M059J (cell line): ENCODE measurements around the gene PPP1R12B. TPM values are rescaled to one million over a fixed set of nuclear protein-coding genes. Genes with fewer than 3 reads are reported as not detected.
"Not testable (repeated sequence)": the region's sequence is repeated elsewhere in the genome, so short reads cannot be mapped to it uniquely, and the experiment has no call there.

Experiments
- DNase-seq: peaks from one replicate; pipeline ENCODE4 v3.0.0-alpha.2; 2012; ENCODE audit warnings: low read depth
- total RNA-seq: library from RNA; depleted of rRNA; stranded (reverse); fragments of >200 nt; shearing (Covaris generic); gene quantifications from 2 replicates; pipeline ENCODE4 v1.2.3, GENCODE V29; 2014

The PPP1R12B gene
- total RNA-seq, 1 experiment from 2014 or later, result 9.3 TPM

DNA sequence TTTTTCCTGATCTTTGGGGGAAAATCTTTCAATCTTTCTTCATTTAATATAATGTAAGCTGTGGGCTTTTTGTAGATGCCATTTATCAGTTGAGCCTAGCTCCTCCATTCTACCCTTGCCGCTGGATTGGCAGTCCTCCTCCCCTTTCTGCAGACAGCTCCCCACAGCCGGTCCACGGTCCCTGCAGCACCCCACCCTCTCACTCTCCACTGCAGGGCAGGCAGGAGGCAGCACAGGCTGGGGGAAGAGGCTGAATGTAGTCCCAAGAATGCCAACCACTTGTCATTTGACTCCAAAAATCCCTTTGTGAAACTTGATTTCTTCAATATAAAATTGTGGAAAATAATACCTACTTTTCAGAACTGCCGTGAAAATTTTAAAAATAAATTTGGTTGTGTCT, 265.1 kb downstream of the PPP1R12B start:
- DNase-seq, result no peak

DNA sequence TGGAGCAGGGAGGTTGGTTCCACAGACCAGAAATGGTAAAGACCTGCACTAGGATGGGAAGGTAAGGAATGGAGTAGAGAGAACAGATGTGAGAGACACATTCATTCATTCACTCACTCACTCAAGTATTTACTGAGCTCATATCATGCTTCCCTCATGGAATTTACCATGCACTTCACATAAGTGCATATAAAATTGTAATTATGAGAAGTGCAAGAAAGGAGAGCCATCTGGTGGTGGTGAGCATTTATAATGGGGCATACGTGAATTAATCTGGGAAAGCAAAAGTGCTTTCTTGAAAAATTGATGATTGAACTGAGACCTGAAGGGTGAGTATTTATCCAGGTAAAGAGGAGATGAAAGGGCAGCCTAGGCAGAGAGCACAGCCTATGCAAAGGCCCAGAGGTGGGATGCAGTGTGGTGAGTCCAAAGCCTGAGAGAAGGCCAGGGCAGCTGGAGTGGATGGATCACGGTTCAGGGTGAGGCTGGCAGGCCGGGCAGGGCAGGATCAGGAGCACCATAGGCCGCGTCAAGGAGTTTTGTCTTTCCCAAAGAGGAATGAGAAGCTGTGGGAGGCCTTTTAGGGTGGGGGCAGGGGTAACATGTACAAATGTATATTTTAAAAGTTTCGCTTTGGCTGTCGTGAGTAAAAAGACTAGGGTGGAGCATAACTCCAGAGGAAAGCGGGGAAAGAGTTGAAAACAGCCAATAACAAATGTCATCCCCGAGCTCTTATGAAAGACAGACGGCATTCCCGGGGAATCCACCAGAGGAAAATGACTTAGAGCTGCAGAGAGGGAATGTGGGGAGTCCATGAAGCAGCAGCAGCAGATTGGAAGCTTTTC, 266.1 kb downstream of the PPP1R12B start:
- not testable (repeated sequence) for DNase-seq

DNA sequence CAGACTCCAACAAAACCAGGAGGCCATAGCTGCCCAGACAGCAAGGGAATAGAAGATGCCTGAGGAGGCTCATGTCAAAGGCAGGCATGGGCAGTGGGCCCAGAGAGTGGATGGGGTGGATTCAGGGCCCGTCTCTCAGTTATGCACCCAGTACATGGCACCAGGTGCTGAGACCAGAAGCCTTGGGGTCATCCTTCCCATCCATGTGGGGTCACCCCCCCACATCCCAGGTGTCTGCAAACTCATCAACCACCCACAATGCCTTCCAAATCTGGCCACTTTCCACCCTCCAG, 266.7 kb downstream of the PPP1R12B start:
- not testable (repeated sequence) for DNase-seq

DNA sequence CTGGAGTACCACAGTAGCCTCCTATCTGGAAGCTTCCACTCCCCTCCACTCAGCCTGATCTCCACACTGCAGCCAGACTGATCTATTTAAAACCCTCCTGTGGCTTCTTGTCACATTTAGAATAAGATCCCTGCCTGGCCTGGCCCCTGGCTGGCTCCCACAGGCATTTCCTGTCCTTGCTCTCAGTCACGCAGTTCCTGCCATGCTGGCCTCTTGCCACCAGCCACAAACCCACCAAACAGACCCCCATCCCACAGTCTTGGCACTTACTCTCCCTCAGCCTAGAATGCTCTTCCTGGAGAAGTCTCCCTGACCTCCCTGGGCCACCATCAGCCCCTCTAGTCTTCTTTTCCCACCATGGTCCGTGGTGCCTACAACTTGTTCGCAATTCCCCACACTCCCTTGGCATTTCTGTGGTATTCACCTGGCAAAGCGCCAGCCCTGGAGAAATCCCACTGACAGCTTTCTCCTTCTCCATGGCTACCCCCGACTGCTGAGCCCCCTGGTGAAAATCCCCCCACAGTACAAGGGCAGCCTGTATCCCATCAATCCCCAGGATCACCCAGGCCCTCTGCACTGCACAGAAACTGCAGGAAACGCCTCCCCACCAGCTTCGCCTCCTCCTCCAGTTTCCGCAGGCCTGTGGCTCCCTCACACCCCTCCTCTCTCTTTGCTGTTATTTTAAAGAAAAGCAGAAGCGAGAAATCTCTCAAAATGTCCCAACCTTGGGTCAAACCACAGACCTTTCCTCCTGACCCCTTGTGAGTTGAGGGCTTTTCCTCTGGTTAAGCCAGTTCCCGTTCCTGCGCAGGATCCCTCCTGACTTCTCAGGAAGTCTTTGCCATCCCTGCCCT, 267.2 kb downstream of the PPP1R12B start:
- peak; percentile 88 for DNase-seq

DNA sequence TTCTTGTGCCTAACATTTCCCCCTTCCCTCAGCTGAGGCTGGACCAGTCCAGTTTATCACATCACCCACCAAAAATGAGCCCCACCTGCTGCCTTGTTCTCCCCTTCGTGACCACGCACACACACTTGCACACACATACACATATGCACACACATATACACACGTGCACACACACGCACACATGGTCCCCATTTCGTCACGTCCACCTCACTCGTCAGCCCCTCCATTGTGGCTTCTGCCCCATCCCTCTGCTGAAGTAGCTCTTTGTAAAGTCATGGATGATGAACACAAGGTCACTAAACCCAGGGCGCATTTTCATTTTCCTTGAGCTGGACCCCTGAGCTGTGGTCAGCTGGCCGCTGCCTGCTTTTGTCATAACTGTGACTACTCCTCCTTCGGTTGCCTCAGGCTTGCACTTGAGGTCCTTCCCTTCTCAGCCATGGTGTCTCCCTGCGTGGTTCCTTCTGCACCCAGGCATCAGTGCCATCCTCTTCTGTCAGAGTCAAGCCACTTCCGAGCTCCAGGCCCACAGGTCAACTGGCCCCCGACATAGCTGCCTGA, 267.9 kb downstream of the PPP1R12B start:
- DNase-seq, result no peak

DNA sequence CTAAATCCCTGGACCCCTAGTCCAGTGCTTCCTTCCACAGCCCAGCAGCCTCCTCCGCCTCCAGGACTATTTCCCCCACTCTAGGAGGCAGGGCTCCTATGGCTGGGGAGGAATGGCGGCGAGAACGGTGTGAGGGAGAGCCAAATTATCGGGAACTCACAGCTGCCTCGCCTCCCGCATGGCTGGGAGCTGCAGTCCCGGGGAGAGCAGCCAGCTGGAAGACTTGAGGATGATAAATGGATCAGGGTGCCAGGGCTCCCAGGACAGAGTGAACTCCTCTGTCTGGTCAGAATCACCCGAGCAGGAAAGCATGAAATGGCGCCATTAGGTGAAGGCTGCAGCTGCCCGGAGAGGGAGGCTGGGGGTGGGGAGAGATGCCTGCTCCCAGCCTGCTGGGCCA, 270.5 kb downstream of the PPP1R12B start:
- peak; percentile 20 for DNase-seq

DNA sequence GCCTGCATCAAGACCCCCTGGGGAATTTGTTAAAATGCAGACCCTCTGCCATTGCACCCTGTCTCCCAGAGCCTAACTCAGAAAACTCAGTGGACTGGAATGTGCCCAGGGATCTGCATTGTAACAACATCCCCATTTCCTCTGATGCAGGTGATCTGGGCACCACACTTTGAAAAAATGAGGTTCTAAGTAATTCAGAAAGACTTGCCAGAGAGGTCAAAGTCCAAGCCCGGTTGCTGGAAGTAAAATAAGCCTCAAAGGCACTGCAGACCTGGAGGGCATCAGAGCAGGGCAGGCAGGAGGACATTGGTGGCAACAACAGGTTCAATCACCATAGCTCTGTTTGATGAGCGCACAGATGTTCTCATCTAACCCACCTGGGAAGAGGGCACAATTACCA, 271.0 kb downstream of the PPP1R12B start:
- DNase-seq, result no peak

DNA sequence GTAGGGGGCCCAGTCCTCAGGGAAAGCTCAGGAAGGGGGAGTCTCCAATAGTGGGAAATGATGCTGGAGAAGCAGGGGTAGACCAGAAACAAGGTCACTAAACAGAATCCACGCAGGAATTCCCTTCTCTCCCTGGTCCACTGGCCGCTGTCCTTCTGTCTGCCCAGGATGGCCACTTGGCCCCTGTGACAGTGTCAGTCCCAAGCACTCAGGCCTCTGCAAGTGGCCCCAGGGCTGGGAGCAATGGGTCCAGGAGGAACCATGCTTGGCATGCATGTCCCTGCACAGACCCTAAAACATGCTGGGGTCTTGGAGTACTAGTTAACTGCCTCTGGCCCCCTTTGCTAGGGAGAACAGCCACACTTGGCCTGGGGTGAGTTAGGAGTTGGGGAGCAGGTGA, 271.5 kb downstream of the PPP1R12B start:
- not testable (repeated sequence) for DNase-seq

DNA sequence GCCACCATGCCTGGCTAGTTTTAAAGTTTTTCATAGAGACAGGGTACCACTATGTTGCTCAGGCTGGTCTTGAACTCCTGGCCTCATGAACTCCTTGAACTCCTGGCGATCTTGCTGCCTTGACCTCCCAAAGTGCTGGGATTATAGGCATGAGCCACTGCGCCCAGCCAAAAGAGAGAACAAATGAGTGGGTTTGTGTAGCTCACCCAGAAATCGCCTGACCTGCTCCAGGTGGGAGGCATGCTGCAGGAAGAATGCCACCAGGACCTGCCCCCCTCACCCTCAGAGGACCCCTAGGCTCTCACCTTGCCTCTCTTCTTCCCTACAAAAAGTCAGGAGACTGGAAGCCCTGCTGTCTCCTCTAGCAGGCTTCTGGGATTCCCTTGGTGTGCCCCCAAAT, 272.9 kb downstream of the PPP1R12B start:
- no peak for DNase-seq

DNA sequence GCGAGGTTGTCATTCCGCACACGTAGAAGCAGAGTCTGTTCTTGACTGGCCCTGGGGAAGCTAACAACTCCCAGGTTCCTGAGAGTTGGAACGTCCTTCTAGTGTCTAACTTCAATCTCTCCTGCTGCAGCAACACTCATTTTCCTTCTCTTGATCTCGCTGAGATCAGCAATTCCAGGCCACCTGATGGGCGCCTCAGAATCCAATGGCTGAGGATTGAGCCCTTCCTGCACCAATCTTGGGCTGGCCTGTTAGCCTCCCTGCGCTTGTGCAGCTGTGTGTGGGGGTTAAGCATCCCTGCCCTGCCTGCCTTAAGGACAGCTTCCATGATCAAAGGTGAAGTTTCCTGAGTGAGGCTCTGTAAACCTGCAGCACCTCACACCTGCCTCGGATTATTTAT, 273.9 kb downstream of the PPP1R12B start:
- no peak for DNase-seq

DNA sequence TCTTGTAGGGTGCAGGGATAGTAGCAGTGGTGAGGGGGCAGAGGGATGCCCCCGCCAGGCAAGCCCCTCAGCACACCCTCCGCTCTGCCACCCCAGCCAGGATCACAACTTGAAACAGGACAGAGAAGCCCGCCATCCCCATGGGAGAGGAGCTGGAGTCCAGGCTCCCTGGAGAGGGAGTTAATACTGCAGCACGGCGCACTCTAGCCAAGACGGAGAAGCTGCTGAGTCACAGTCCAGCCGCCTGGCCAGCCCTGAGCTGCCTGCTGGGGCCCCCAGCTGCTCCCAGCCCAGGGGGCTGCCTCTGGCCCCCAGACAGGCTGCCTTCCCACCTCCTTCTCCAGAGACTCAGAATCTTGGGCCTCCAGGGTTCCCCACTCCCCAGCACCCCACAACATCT, 274.6 kb downstream of the PPP1R12B start:
- DNase-seq, result peak; percentile 47

DNA sequence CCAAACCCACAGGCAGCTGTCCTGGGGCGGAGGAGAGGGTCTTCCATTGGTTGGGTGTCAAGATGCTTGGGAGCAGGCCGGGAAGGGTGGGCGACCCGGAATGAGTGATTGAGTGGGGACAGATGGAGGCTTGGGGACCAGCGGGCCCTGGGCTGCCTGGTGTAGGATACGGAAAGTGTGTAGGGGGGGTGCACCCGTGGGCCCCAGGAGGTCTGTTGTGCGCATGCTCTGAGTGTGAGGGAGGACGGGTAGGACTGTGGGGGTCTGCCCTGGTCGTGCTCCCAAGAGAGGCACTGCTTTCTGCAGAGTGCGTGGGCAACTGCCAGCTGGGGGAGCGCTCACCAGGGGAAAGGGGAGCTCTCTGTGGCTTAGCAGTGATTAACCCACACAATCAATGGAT, 275.0 kb downstream of the PPP1R12B start:
- DNase-seq, result not testable (repeated sequence)

DNA sequence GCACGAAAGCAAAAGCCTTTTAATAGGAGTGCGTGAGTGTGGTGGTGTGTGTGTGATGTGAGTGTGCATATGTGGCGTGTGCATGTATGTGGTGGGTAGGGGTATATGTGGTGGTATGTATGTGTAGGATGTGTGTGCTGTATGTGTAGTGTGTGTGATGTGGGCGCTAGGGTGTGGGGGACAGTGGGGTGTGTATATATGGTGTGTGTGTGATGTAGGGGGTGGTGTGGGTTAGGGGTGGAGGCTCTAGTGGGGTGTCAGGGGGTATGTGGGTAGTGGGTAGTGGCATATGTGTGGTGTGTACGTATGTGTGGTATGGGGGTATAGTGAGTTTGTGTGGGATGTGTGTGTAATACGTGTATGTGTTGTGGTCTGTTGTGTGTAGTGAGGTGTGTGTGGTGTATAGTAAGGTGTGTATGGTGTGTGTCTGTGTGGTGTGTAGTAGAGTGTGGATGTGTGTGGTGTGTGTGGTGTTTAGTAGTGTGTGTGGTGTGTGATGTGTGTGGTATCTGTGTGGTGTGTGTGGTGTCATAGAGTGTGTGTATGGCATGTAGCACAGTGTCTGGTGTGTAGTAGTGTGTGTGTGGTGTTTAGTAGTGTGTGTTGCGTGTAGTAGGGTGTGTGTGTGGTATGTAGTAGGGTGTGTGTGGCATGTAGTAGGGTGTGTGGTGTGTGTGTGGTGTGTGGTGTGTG, 275.7 kb downstream of the PPP1R12B start:
- no peak for DNase-seq

DNA sequence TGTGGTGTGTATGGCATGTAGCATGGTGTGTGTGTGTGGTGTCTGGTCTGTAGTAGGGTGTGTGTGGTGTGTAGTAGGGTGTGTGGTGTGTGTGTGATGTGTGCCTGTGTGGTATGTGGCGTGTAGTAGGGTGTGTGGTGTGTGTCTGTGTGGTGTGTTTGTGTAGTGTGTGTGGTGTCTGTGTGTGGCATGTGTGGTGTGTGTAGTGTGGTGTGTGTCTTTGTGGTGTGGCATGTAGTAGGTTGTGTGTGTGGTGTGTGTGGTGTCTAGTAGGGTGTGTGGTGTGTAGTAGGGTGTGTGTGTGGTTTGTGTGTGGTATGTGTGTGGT, 276.2 kb downstream of the PPP1R12B start:
- no peak for DNase-seq

DNA sequence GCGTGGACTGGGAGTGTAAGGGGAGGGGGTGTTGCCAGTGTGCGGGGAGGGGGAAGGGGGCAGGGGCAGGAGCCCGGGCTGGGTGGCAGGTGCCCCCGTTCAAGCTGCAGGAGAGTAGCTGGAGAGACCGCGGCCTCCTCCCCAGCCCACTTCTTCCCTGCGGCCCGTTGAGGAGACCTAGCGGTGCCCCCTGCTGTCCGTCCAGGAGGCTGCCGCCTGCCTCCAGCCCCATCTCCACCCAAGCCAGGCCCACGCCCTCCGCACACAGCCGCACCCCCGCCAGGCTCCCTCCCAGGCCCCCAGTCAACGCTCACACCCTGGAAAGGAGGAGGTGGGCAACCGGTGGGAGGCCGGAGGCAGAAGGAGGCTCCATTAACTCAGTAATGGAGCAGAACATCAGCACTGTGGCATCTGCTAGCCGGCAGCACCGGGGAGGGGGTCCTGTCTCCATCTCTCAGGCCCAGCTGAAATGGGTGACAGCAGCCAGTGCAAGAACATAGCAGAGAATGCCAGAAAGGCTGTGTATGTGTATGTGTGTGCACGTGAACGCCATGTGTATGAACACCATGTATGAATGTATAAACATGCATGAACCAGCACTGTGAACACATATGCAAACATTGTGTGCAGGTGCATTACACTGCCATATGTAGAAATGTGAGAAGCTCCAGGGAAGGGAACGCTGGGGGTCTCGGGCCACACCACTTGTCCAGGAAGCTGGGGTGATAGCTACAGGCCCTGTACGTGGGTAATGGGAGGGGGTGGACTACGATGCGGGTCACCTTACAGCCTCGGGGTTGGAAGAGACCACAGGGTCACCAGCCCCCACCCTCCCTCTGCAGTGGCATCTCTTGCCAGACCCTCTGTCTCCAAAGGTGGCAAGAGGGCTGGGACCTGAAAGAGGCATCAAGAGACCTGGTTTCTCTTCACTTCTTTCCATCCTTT, 277.2 kb downstream of the PPP1R12B start:
- DNase-seq, result peak; percentile 66

DNA sequence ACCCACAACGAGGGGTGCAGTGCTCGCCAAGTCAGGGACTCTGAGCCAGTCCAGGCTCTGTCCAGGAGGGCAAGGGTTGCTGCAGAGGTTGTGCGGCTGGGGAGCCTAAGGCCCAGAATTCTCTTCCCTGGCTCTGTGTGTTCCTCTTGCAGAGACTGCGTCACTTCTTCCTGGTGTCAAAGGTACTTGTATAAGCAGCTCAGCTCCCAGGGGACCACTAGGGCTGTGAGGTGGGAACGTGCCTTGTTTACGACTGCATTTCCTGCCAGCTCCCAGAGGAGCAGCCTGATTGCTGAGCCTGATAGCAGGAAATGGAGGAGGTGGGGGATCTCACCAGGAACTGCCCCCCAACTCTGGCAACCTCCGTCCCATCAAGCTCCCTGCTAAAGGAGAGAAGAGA, 278.5 kb downstream of the PPP1R12B start:
- not testable (repeated sequence) for DNase-seq

DNA sequence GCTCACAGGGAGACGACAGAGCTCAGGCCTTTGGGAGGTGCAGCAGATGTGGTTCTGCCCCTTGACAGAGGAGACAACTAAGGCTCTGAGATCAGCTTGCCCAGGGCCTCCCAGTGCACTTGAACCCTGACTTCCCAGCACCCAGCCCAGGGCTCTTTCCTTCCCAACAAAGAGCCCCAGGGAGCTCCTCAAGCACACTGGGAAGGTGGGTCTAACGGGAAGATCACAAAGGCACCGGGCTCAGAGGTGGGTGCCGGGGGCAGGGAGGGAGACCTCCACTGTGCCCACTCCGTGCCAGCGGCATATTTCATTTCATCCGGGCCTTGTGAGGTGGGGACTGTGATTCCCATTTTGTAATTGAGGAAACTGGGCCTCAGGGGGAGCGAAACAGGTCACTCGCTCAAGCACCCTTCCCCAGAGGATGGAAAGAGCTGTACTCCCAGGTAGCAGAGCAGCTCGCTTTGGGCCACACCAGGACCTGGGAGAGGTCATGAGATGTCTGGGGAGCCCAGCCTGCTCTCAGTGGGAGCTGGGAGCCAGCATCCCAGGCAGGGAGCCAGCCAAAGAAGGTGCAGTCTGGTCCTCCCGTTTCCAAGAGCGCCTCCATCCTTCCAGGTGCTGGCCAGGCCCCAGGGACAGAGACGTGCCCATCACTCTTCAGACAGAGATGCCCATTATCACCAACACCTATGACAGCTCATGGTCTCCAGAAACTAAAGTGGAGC, 279.5 kb downstream of the PPP1R12B start:
- DNase-seq, result no peak

DNA sequence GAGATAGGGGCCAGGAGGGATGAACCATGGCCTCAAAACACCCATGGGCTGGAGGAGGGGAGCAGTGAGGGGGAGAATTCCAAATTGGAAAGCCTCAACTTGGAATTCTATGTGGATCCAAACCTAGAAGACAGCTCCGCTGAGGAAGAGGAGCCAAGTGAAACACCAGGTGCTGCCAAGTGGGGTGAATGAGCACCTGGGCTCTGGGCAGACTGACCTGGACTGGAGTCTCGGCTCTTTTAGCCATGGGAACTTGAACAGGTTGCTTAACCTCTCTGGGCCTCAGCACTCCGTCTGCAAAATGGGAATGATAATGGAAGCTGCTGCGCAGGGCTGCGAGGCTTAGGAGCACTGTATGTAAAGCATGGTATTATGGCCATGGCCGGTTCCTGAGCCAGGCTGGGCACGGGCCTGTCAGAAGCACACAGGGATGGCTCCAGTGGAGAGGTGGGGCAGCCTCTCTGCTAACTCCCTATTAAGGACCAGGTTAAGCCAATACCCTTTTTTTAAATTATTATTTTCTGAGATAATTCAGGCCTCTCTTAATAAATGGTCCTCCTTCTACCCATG, 280.2 kb downstream of the PPP1R12B start:
- DNase-seq, result no peak

DNA sequence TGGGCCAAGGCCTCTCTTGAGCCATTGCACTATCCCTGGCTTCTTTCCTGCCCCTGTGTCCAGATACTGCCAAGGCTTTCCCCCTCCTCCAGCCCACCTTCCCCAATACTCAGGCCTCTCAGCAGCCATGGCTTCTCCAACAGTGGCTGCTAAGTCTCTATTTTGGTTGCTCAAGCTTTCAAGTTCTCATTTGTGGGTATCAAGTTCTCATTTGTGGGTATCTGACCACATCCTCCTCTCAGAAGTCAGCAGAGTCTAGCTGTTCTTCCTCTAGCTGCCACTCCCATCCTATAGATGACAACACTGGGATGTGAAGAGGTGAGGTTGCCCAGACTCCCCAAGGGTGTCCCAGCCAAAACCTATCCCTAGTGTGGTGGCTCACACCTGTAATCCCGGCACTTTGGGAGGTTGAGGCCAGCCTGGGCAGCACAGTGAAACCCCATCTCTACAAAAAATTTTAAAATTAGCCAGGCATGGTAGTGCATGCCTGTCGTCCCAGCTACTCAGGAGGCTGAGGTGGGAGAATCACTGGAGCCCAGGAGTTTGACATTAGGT, 280.8 kb downstream of the PPP1R12B start:
- DNase-seq, result not testable (repeated sequence)

DNA sequence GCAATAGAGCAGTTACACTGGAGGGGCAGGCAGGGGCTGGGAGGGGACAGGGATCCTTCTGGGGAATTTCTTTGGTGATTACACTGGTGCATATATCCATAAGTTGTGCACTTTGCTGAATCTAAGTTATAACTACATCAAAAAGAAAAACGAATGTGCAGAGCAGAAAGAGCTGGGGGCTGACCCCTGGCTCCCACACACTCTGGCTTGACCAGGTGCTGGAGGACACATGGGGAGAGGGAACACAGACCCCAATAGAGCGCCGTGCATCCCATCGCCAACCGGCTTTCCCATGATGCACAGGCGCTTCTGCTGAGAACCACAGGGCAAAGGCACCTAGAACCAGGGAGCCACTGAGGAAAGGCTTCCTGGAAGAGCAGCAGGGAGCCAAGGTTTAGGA, 281.6 kb downstream of the PPP1R12B start:
- DNase-seq, result not testable (repeated sequence)
